ENCODE data around the gene TOGARAM2.
A peak's percentile ranks its signal among the peaks of the same experiment; 100 is the strongest.

The TOGARAM2 gene

DNA sequence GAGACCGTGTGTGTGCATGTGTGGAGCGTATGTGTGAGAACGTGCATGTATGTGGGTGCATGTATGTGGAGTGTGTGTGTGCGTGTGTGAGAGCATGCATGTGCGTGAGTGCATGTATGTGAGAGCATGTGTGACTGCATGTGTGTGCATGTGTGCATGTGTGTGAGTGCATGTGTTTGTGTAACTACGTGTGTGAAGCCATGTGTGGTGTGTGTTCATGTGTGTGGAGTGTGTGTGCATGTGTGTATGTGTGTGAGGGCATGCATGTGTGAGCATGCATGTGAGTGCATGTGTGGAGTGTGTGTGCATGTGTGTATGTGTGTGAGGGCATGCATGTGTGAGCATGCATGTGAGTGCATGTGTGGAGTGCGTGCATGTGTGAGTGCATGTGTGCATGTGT is 24.2 kb downstream of the TOGARAM2 start:
- TF ChIP-seq, protein P1, sequence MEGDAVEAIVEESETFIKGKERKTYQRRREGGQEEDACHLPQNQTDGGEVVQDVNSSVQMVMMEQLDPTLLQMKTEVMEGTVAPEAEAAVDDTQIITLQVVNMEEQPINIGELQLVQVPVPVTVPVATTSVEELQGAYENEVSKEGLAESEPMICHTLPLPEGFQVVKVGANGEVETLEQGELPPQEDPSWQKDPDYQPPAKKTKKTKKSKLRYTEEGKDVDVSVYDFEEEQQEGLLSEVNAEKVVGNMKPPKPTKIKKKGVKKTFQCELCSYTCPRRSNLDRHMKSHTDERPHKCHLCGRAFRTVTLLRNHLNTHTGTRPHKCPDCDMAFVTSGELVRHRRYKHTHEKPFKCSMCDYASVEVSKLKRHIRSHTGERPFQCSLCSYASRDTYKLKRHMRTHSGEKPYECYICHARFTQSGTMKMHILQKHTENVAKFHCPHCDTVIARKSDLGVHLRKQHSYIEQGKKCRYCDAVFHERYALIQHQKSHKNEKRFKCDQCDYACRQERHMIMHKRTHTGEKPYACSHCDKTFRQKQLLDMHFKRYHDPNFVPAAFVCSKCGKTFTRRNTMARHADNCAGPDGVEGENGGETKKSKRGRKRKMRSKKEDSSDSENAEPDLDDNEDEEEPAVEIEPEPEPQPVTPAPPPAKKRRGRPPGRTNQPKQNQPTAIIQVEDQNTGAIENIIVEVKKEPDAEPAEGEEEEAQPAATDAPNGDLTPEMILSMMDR (IDR thresholded peaks at IDR 0.05; ENCODE audit: insufficient read depth, low read depth, low read length, missing control alignments) = no peak
- H3K4me3 ChIP-seq (ENCODE audit: low read depth, low read length) = no peak overlapping the region
- DNase-seq (ENCODE audit: low read depth) = no peak

DNA sequence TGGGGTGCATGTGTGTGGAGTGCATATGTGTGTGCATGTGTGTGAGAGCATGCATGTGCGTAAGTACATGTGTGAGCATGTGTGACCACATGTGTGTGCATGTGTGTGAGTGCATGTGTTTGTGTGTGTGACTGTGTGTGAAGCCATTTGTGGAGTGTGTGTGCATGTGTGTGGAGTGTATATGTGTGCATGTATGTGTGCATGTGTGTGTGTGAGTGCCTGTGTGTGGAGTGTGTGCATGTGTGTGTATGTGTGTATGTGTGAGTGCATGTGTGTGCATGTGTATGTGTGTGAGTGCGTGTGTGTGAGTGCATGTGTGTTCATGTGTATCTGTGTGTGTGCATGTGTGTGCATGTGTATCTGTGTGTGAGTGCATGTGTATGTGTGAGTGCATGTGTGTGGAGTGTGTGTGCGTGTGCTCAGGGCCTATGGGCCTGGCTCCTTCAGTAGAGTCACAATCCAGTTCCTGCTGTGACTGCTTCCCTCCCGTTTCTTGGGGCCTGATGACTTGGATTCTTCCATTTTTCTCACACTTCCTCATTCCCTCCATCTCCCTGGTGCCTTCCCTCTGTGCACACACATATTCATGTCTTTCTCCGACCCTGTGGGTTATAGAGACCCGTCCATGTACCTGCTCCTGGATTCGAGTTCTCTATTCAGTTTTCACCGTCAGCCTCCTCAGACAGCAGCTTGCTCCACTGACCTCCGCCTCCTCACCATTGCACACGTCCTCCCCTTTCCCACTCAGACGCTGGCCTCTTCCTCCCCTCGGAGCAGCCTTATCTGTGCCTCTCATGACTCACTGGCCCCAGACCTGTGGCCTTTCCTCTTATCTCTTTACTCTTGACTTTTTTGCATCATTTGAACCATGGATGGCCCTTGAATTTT is 25.2 kb downstream of the TOGARAM2 start:
- DNase-seq (ENCODE audit: low read depth) = no peak
- TF ChIP-seq, protein P1 (IDR thresholded peaks at IDR 0.05; ENCODE audit: insufficient read depth, low read depth, low read length, missing control alignments) = no peak
- no peak overlapping the region for H3K4me3 ChIP-seq (ENCODE audit: low read depth, low read length)

DNA sequence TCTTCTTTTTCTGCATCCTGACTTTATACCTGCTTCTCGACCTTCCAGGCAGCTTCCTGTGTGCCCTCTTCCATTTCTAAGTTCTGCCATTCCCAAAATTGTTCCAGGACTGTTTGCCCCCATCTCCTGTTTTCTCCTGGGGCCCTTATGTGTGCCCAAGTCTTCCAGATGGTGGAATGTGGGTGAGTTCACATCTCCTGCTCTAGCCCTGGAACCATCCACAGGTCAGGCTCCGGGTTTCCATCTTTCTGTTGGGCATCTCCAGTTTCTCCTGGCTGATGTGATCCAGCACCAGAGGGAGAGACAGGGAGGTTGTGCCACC is 25.8 kb downstream of the TOGARAM2 start:
- no peak for DNase-seq (ENCODE audit: low read depth)

DNA sequence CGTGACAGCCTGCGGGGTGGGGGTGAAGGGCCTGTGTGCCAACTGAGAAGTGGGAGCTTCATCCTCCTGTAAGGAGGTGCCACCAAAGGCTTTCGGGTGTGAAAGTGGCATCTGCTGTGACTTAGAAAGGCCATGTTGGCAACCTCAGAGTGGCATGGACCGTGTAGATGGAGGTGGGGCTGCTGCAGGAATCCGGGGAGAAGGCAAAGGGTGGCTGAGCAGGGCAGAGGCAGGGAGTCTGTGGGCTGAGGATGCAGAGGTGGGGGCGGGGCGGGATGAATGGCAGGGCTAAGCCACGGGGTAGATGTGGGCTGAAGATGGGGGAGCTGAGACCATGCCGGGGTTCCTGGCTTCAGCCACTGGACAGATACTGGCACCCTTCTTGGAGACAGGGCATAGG is 28.2 kb downstream of the TOGARAM2 start:
- TF ChIP-seq, protein P1 (IDR thresholded peaks at IDR 0.05; ENCODE audit: insufficient read depth, low read depth, low read length, missing control alignments) = no peak
- no peak overlapping the region for H3K4me3 ChIP-seq (ENCODE audit: low read depth, low read length)
- DNase-seq (ENCODE audit: low read depth) = no peak

More for the DNA sequence above, 25.8 kb downstream of the TOGARAM2 start:
- no peak overlapping the region for H3K4me3 ChIP-seq (ENCODE audit: low read depth, low read length)
- TF ChIP-seq, protein P1 (IDR thresholded peaks at IDR 0.05; ENCODE audit: insufficient read depth, low read depth, low read length, missing control alignments) = no peak

DNA sequence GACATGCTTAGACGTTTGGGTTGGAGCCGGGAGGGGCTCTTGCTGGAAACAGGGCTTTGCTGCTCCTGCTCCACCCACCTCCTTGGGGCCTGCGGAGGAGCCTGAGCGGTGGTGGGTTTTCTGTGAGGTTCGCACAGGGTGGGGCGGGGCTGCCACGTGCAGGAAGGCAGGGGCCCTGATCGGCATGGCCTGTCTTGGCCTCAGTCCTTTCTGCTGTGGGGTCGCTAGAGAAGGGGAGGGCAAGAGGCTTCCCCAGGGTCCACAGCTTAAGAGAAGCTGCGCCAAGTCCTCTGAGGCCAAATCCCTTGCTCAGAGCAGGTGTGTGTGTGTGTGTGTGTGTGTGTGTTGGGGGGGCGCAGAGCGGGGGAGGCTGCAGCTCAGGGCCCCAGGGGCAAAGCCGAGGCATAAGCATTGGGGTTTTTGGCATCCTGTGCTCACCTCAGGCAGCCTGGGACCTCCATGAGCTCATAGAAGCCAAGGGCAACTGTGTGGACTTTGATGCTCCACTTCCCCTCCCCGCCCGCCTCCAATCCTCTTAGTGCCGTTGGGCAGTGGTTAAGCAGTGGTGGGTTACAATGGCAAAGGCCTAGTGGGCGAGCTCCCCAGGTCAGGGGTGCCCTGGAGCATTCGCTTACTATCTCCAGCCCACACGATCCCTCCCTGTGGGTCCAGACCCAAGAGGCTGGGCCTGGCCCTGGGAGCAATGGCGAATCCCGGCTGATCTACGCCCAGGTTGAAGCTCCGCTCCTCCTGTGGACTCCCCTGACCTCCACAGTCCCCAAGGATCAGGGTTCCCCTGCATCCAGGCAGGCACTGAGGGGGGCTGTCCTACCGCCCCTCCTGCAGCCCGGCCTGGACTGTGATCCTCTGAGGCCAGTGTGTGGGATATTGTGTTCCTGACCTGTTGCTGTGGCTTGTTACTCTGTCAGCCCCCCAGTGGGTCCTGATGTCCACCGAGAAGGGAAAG is 28.9 kb downstream of the TOGARAM2 start:
- TF ChIP-seq, protein P1 (IDR thresholded peaks at IDR 0.05; ENCODE audit: insufficient read depth, low read depth, low read length, missing control alignments) = no peak
- no peak overlapping the region for H3K4me3 ChIP-seq (ENCODE audit: low read depth, low read length)
- no peak for DNase-seq (ENCODE audit: low read depth)

DNA sequence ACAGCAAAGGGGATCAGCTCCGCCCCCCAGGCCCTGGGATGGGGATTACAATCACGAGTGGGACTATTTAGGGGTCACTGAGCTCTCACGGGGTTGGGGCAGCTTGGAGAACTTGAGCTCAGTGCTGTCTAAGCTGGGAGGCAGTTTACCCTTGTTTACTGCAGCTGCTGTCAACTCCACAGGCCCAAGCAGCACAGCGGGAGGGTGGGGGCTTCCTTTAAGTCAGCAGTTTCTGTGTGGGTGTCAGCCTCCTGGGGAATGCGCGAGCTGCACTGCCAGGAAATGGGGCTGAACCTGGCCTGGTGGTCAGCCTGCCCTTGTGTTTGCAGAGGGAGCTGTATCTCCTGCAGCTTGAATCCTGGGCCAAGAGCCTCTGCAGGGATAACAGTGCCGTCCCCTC is 29.8 kb downstream of the TOGARAM2 start:
- H3K4me3 ChIP-seq (ENCODE audit: low read depth, low read length) = no peak overlapping the region
- TF ChIP-seq, protein P1 (IDR thresholded peaks at IDR 0.05; ENCODE audit: insufficient read depth, low read depth, low read length, missing control alignments) = no peak
- DNase-seq (ENCODE audit: low read depth) = peak; percentile 37
